OCI-LY3 (cell line): ENCODE results near the gene CYP26B1.

Source experiments
- H2AFZ ChIP-seq: fragments of 200-600, 300-600 bp; shearing (Covaris generic); 2 replicates; pipeline ENCODE4 v1.6.0; 2014; ENCODE audit warnings: antibody characterized with exemption, low read depth, low read length
- H3K27ac ChIP-seq: fragments of 200-600, 300-600 bp; sonication (generic); 2 replicates; pipeline ENCODE4 v1.5.1; 2014; ENCODE audit warnings: mild to moderate bottlenecking, low read length, moderate library complexity, mixed read lengths
- H3K27me3 ChIP-seq: fragments of 200-600, 300-600 bp; sonication (generic); 2 replicates; pipeline ENCODE4 v1.6.1; 2014; ENCODE audit warnings: low read depth, low read length, mixed read lengths
- H3K36me3 ChIP-seq: fragments of 200-600, 300-600 bp; sonication (generic); replicated peaks from 2 replicates; pipeline ENCODE3; 2014; ENCODE audit warnings: low read depth, low read length, mixed read lengths
- H3K4me1 ChIP-seq: fragments of 300-600, 200-600 bp; sonication (generic); 2 replicates; pipeline ENCODE4 v1.6.1; 2014; ENCODE audit warnings: low read length, mixed read lengths
- H3K4me2 ChIP-seq: fragments of 200-600, 300-600 bp; sonication (generic); 2 replicates; pipeline ENCODE4 v1.6.1; 2014; ENCODE audit warnings: low read length, mixed read lengths
- H3K4me3 ChIP-seq: fragments of 300-600, 200-600 bp; sonication (generic); 2 replicates; pipeline ENCODE4 v1.5.1; 2014; ENCODE audit warnings: antibody characterized with exemption, mild to moderate bottlenecking, low read length, moderate library complexity
- H3K79me2 ChIP-seq: fragments of 300-600, 200-600 bp; shearing (Covaris generic); 2 replicates; pipeline ENCODE4 v1.6.1; 2014; ENCODE audit warnings: mild to moderate bottlenecking, low read length, mixed read lengths
- H3K9ac ChIP-seq: fragments of 300-600, 200-600 bp; shearing (Covaris generic); 2 replicates; pipeline ENCODE4 v1.6.0; 2014; ENCODE audit warnings: mild to moderate bottlenecking, low read length, moderate library complexity
- H3K9me3 ChIP-seq: fragments of 200-600, 300-600 bp; shearing (Covaris generic); 2 replicates; pipeline ENCODE4 v1.6.1; 2014; ENCODE audit warnings: low read length, mixed read lengths; ENCODE audit not compliant: insufficient read depth
- H4K20me1 ChIP-seq: fragments of 200-600, 300-600 bp; sonication (generic); 2 replicates; pipeline ENCODE4 v1.6.1; 2016; ENCODE audit warnings: low read length, mixed read lengths; ENCODE audit not compliant: insufficient read depth
- EZH2phosphoT487 ChIP-seq: fragments of 200-600 bp; shearing (Covaris generic); IDR thresholded peaks from 2 replicates; pipeline ENCODE4 v1.6.1; 2018; ENCODE audit warnings: antibody characterized with exemption, mixed run types, low read depth
- TF ChIP-seq, protein P1 (sequence below): fragments of 200-600, 300-600 bp; sonication (generic); IDR thresholded peaks from 2 replicates; pipeline ENCODE4 v1.5.1; 2014; ENCODE audit warnings: antibody characterized with exemption, low read length, low read depth

Gene CYP26B1

DNA sequence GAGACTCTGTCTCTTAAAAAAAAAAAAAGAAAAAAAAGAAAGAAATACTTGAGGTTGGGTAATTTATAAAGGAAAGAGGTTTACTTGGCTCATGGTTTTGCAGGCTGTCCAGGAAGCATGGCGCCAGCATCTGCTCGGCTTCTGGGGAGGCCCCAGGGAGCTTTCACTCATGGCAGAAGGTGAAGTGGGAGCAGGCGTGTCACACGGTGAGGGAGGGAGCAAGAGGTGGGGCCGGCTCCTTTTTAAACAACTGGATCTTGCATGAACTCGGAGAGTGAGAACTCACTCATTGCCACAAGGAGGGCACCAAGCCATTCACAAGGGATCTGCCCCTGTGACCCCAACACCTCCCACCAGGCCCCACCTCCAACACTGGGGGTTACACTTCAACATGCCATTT lies 30.6 kb downstream of the CYP26B1 start:
- H3K4me3 ChIP-seq = no peak overlapping the region
- no peaks in the 10 kb centered on the region for H3K36me3 ChIP-seq
- TF ChIP-seq, protein P1, sequence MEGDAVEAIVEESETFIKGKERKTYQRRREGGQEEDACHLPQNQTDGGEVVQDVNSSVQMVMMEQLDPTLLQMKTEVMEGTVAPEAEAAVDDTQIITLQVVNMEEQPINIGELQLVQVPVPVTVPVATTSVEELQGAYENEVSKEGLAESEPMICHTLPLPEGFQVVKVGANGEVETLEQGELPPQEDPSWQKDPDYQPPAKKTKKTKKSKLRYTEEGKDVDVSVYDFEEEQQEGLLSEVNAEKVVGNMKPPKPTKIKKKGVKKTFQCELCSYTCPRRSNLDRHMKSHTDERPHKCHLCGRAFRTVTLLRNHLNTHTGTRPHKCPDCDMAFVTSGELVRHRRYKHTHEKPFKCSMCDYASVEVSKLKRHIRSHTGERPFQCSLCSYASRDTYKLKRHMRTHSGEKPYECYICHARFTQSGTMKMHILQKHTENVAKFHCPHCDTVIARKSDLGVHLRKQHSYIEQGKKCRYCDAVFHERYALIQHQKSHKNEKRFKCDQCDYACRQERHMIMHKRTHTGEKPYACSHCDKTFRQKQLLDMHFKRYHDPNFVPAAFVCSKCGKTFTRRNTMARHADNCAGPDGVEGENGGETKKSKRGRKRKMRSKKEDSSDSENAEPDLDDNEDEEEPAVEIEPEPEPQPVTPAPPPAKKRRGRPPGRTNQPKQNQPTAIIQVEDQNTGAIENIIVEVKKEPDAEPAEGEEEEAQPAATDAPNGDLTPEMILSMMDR = no peak
- TF ChIP-seq EZH2phosphoT487 = no peak
- H3K4me1 ChIP-seq = no peaks in the 10 kb centered on the region
- H3K27ac ChIP-seq = no peak overlapping the region
- H4K20me1 ChIP-seq = no peaks in the 10 kb centered on the region
- no peaks in the 10 kb centered on the region for H3K27me3 ChIP-seq
- no peak overlapping the region for H3K4me2 ChIP-seq
- no peaks in the 10 kb centered on the region for H3K79me2 ChIP-seq
- H3K9ac ChIP-seq = no peak overlapping the region
- no peaks in the 10 kb centered on the region for H3K9me3 ChIP-seq
- no peak overlapping the region for H2AFZ ChIP-seq

DNA sequence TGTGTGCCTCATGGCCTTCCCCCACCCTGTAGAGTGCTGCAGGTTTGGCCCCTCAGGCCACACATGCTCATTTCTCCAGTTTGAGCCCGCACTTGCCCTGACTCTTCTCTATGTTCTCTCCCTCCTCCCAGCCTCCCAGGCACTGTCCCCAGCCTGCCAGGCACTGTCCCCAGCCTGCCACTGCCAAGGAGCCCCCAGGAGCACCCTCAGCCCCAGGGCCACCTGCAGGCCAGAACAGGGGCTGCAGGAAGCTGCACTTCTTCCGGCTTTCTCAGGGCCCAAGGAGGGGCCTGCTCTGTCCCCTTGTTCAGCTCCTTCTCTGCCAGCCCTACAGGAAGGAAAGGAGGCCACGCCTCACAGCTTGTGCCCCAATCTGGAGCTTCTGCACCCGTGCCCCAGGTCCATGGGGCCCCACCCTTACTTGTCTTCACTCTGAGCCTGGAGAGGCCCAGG lies 31.6 kb downstream of the CYP26B1 start:
- no peaks in the 10 kb centered on the region for H3K9me3 ChIP-seq
- H3K4me3 ChIP-seq = no peak overlapping the region
- H3K4me1 ChIP-seq = no peaks in the 10 kb centered on the region
- no peak for TF ChIP-seq EZH2phosphoT487
- TF ChIP-seq, protein P1 = peak; percentile 22
- no peak overlapping the region for H3K27ac ChIP-seq
- H2AFZ ChIP-seq = no peak overlapping the region
- no peak overlapping the region for H3K4me2 ChIP-seq
- no peak overlapping the region for H3K9ac ChIP-seq
- no peaks in the 10 kb centered on the region for H3K79me2 ChIP-seq
- H3K27me3 ChIP-seq = no peaks in the 10 kb centered on the region
- no peaks in the 10 kb centered on the region for H3K36me3 ChIP-seq
- no peaks in the 10 kb centered on the region for H4K20me1 ChIP-seq

DNA sequence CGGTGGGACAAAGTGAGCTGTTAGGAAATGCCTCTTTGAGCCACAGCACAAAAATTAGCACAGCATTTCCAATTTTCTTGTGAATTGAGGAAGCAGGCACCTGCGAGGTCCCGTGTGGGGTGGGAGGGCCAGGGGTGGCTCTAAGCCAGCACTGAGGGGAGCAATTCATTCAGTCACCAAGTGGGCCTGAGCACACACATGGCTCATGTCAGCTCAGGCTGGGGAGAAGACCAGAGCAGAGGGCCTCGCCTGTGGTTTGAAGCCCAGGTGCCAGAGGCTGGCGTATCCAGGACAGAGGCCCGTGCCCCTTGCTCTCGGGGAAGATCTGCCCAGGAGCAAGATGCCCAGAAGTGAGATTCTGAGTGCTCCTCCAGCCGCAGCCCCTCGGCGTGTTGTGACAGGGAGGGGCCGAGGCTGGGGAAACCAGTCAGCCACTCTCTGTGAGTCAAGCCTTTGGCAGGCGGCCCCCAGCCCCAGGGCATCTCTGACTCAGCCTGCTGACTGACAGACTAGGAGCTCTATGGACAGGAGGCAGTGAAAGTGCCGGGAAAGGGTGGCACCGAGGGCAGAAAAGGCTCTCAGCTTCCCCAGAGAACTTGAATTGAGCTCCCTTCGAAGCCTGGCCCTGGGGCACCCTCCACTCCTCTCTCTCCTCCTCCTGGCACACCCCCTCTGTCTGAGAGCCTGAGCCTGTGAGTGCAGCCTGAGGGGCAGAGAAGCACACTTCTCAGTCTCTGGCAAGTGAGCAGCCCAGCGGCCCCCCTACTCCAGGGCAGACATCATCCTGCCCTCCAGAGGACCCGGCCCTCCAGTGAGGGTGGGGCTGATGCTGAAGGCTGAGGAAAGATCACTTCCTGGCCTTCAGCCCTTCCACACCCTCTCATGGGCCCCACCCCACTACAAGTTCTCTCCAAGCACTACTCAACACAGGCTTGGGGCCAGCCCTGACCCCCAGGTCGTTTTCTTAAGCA lies 32.3 kb downstream of the CYP26B1 start:
- H3K9me3 ChIP-seq = no peaks in the 10 kb centered on the region
- TF ChIP-seq, protein P1 = no peak
- no peak for TF ChIP-seq EZH2phosphoT487
- no peak overlapping the region for H2AFZ ChIP-seq
- no peak overlapping the region for H3K9ac ChIP-seq
- H4K20me1 ChIP-seq = no peaks in the 10 kb centered on the region
- no peak overlapping the region for H3K4me2 ChIP-seq
- no peak overlapping the region for H3K27ac ChIP-seq
- H3K36me3 ChIP-seq = no peaks in the 10 kb centered on the region
- no peaks in the 10 kb centered on the region for H3K27me3 ChIP-seq
- H3K4me1 ChIP-seq = no peaks in the 10 kb centered on the region
- no peaks in the 10 kb centered on the region for H3K79me2 ChIP-seq
- H3K4me3 ChIP-seq = no peak overlapping the region

DNA sequence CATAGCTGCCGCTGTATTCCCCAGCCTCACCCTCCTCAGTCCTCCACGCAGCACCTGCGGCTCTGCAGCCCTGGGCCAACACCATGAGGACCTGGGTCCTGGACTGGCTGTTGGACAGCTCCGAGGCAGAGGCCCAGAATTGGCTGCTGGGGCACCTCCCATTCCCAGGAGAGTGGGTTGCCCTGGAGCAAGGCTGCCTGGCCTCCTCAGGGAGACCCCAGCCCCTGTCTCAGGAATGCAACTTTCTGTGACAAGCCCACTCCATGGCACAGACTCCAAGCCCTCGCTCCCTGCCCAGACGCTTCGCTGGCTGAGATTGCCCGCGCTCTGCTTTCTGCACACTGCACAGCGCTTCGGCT lies 33.0 kb downstream of the CYP26B1 start:
- Histone ChIP-seq H3K9ac (no peak overlapping the region), H3K4me1 (no peaks in the 10 kb centered on the region), H3K79me2 (no peaks in the 10 kb centered on the region), H3K27me3 (no peaks in the 10 kb centered on the region), H3K4me3 (no peak overlapping the region), H3K36me3 (no peaks in the 10 kb centered on the region), H4K20me1 (no peaks in the 10 kb centered on the region), H3K27ac (no peak overlapping the region), H3K4me2 (no peak overlapping the region), H3K9me3 (no peaks in the 10 kb centered on the region), H2AFZ (no peak overlapping the region)
- TF ChIP-seq EZH2phosphoT487 = no peak
- TF ChIP-seq, protein P1 = no peak
